IMR-90 (cell line): ENCODE measurements around the gene BRD3. TPM values are rescaled to one million over a fixed set of nuclear protein-coding genes. Genes with fewer than 3 reads are reported as not detected.

Experiments
- ATAC-seq: fragments of 200-7000 bp; cut with Tn5 transposase; 2 replicates; pipeline ENCODE4 v1.9.1; 2020; ENCODE audit warnings: low read depth, mild to moderate bottlenecking, moderate library complexity
- BruUV-seq: library from RNA; stranded (reverse); fragments of 400-500 nt; replicated peaks from 2 replicates; lab custom pipeline; 2021; lab: Mats Ljungman, UMichigan
- CTCF ChIA-PET: fragments of 300-600 bp; formaldehyde crosslinking; extraction: SDS; loops from one replicate; lab custom pipeline; 2021; ENCODE audit warnings: antibody characterized with exemption; lab: Yijun Ruan, JAX
- POLR2A ChIA-PET: fragments of 300-600 bp; sonication (Branson Sonifier 250); formaldehyde crosslinking; loops from one replicate; lab custom pipeline; 2022; ENCODE audit warnings: antibody characterized with exemption; ENCODE audit not compliant: unreplicated experiment; lab: Charles Lee
- DNase-seq: peaks from one replicate; pipeline ENCODE4 v3.0.0; 2013
- H2AFZ ChIP-seq: replicated peaks from 2 replicates; pipeline ENCODE3; 2013; ENCODE audit warnings: low read length, mild to moderate bottlenecking; ENCODE audit not compliant: poor library complexity
- H2AK5ac ChIP-seq: 2 replicates; pipeline ENCODE4 v1.6.1; 2013; ENCODE audit warnings: low read depth, low read length, inconsistent platforms
- H2AK9ac ChIP-seq: replicated peaks from 2 replicates; pipeline ENCODE3; 2013; ENCODE audit warnings: mild to moderate bottlenecking, low read depth, low read length, moderate library complexity; ENCODE audit not compliant: poor library complexity
- H2BK120ac ChIP-seq: 2 replicates; pipeline ENCODE4 v1.6.1; 2013; ENCODE audit warnings: low read depth, low read length, inconsistent platforms
- H2BK15ac ChIP-seq: 3 replicates; pipeline ENCODE4 v1.6.1; 2013; ENCODE audit warnings: low read depth, low read length, inconsistent platforms
- H2BK20ac ChIP-seq: 2 replicates; pipeline ENCODE4 v1.6.1; 2013; ENCODE audit warnings: low read depth, mild to moderate bottlenecking, inconsistent platforms, low read length, moderate library complexity
- H2BK5ac ChIP-seq: 2 replicates; pipeline ENCODE4 v1.6.1; 2013; ENCODE audit warnings: mild to moderate bottlenecking, low read depth, low read length, inconsistent platforms; ENCODE audit not compliant: poor library complexity, severe bottlenecking
- H3K14ac ChIP-seq: replicated peaks from 2 replicates; pipeline ENCODE4 v1.6.1; 2013; ENCODE audit warnings: low read depth, low read length, inconsistent platforms
- H3K18ac ChIP-seq: 2 replicates; pipeline ENCODE4 v1.6.1; 2013; ENCODE audit warnings: low read depth, low read length, control low read depth
- H3K23ac ChIP-seq: 2 replicates; pipeline ENCODE4 v1.6.1; 2013; ENCODE audit warnings: low read depth, low read length, inconsistent platforms
- H3K27ac ChIP-seq: 2 replicates; pipeline ENCODE4 v1.5.1; 2013; ENCODE audit warnings: mild to moderate bottlenecking, control low read depth, low read length; ENCODE audit not compliant: insufficient read depth
- H3K27me3 ChIP-seq: 2 replicates; pipeline ENCODE4 v1.6.1; 2013; ENCODE audit warnings: low read length; ENCODE audit not compliant: control insufficient read depth, insufficient read depth
- H3K36me3 ChIP-seq: 2 replicates; pipeline ENCODE4 v1.6.1; 2013; ENCODE audit warnings: low read length, mixed read lengths; ENCODE audit not compliant: control insufficient read depth, insufficient read depth
- H3K4ac ChIP-seq: 2 replicates; pipeline ENCODE4 v1.6.1; 2013; ENCODE audit warnings: low read depth, low read length, inconsistent platforms
- H3K4me1 ChIP-seq: 2 replicates; pipeline ENCODE4 v1.6.1; 2013; ENCODE audit warnings: low read length, mixed read lengths; ENCODE audit not compliant: control insufficient read depth, insufficient read depth
- H3K4me2 ChIP-seq: 2 replicates; pipeline ENCODE4 v1.6.1; 2013; ENCODE audit warnings: low read depth, mild to moderate bottlenecking, control low read depth, low read length, moderate library complexity
- H3K4me3 ChIP-seq: 2 replicates; pipeline ENCODE4 v1.5.1; 2013; ENCODE audit warnings: low read depth, mild to moderate bottlenecking, control low read depth, low read length, moderate library complexity; ENCODE audit not compliant: insufficient read depth
- H3K56ac ChIP-seq: 2 replicates; pipeline ENCODE4 v1.6.1; 2013; ENCODE audit warnings: low read length, inconsistent platforms; ENCODE audit not compliant: insufficient read depth; ENCODE audit errors: extremely low read depth
- H3K79me1 ChIP-seq, 2 experiments: 2 replicates each; pipeline ENCODE4 v1.6.1; 2013; ENCODE audit warnings: low read length in 2 of 2, inconsistent platforms in 1 of 2, low read depth in 1 of 2
- H3K9ac ChIP-seq: 2 replicates; pipeline ENCODE4 v1.6.1; 2013; ENCODE audit warnings: low read depth, low read length, control low read depth
- H3K9me1 ChIP-seq: 2 replicates; pipeline ENCODE4 v1.6.1; 2013; ENCODE audit warnings: low read length, inconsistent platforms; ENCODE audit not compliant: insufficient read depth
- H3K9me3 ChIP-seq: 2 replicates; pipeline ENCODE4 v1.6.1; 2013; ENCODE audit warnings: low read length; ENCODE audit not compliant: control insufficient read depth, insufficient read depth
- H4K20me1 ChIP-seq: 2 replicates; pipeline ENCODE4 v1.6.1; 2013; ENCODE audit warnings: low read length, inconsistent platforms; ENCODE audit not compliant: insufficient read depth
- H4K5ac ChIP-seq: 2 replicates; pipeline ENCODE4 v1.6.1; 2013; ENCODE audit warnings: mild to moderate bottlenecking, low read depth, low read length, control low read depth
- H4K8ac ChIP-seq, 2 experiments: 2 replicates each; pipeline ENCODE4 v1.6.1; 2013; ENCODE audit warnings: low read depth in 2 of 2, low read length in 2 of 2, control low read depth in 1 of 2, inconsistent platforms in 1 of 2
- H4K91ac ChIP-seq: 2 replicates; pipeline ENCODE4 v1.6.1; 2013; ENCODE audit warnings: low read depth, low read length, inconsistent platforms; ENCODE audit not compliant: insufficient read depth
- CEBPB ChIP-seq: IDR thresholded peaks from 2 replicates; pipeline ENCODE4 v1.6.1; 2012; ENCODE audit warnings: low read depth, low read length, improper control_type of control experiment
- MAFK ChIP-seq: IDR thresholded peaks from 2 replicates; pipeline ENCODE4 v1.6.1; 2012; ENCODE audit warnings: low read depth, low read length, improper control_type of control experiment
- WGBS, 2 experiments: methylation state at CpG; one replicate each; pipeline versions ENCODE4 v1.1.5 to v1.1.7; 2013; ENCODE audit warnings: missing lambda C conversion rate in 2 of 2; ENCODE audit not compliant: insufficient read length in 1 of 2; ENCODE audit errors: extremely low coverage in 2 of 2; 5-methylcytosine and 5-hydroxymethylcytosine counted together
- dilution Hi-C: fragments of 300-500 bp; cut with HindIII; formaldehyde crosslinking; loops from one replicate; pipeline ENCODE4 v1.14.3; 2018; ENCODE audit warnings: low sequenced_read_pairs; ENCODE audit not compliant: unreplicated experiment
- in situ Hi-C: fragments of 300-500 bp; cut with MboI; formaldehyde crosslinking; loops from 3 replicates; pipeline ENCODE4 v1.14.3; 2019; ENCODE audit warnings: low sequenced_read_pairs, inconsistent platforms, mixed read lengths
- intact Hi-C: fragments of 100-400 bp; cut with micrococcal nuclease; formaldehyde crosslinking; loops from 2 replicates; pipeline ENCODE4 v1.10.0; 2022
- polyA plus RNA-seq, 3 experiments: library from polyadenylated mRNA; depleted of rRNA; stranded (reverse); fragments of >200 nt; gene quantifications; 2 replicates each; pipeline ENCODE4 v1.2.3, GENCODE V29; 2012; ENCODE audit warnings: low replicate concordance in 1 of 3
- total RNA-seq: library from RNA; depleted of rRNA; stranded (reverse); fragments of >200 nt; gene quantifications from 2 replicates; pipeline ENCODE4 v1.2.3, GENCODE V29; 2012

Gene BRD3
- total and polyA plus RNA-seq, 2 of the 4 experiments (the other 2 are of a cell fraction) = 2.2 to 7.1 TPM

GRCh38 chr9:133996531-133997520 lies 71.0 kb downstream of the BRD3 start:
- H2BK5ac ChIP-seq = no peak overlapping the region
- H3K4me2 ChIP-seq = no peak overlapping the region
- no peak overlapping the region for H3K14ac ChIP-seq
- no peak overlapping the region for H3K4ac ChIP-seq
- no peak overlapping the region for H3K27ac ChIP-seq
- 0 out of 2 replicates have a peak, but pooled peaks cover 3% of the 10 kb centered on the region for H3K9me1 ChIP-seq
- H4K5ac ChIP-seq = no peak overlapping the region
- H2AFZ ChIP-seq = no peak overlapping the region
- peaks cover 6% of the 10 kb centered on the region; the same call in 1 of the 2 replicates for H3K27me3 ChIP-seq
- H2AK5ac ChIP-seq = no peak overlapping the region; the same call in 1 of the 2 replicates
- H4K91ac ChIP-seq = no peak overlapping the region
- ChIA-PET POLR2A (no interaction called here), CTCF (interaction anchor here (0.6 to 4.0 kb wide), 2 partner anchors 165 to 215 kb away, joined by 4 to 24 read pairs; no protein-coding TSS in a partner anchor)
- no TSS peak for BruUV-seq
- no peak overlapping the region for H3K4me3 ChIP-seq
- no peak overlapping the region for H2AK9ac ChIP-seq
- no peak overlapping the region for H4K8ac ChIP-seq
- no peak overlapping the region for H3K23ac ChIP-seq
- ATAC-seq (no peak), DNase-seq (no peak)
- H3K18ac ChIP-seq = no peak overlapping the region
- no peak overlapping the region for H3K56ac ChIP-seq
- H3K4me1 ChIP-seq = peaks cover 8% of the 10 kb centered on the region; the same call in 1 of the 2 replicates
- no peaks in the 10 kb centered on the region for H3K9me3 ChIP-seq
- TF ChIP-seq CEBPB (peak; percentile 27; the same call in 1 of the 2 replicates), MAFK (no peak)
- dilution Hi-C loops = no loop called here
- H3K79me1 ChIP-seq = peaks cover 0 to 16% of the 10 kb centered on the region in 2 experiments; a peak in 1 of 4 replicates
- no peak overlapping the region for H2BK120ac ChIP-seq
- H2BK20ac ChIP-seq = no peak overlapping the region
- in situ Hi-C loops = loop anchor here (10.0 kb wide), 1 partner anchor 462 kb away; the partner anchor contains the start of gene ADAMTSL2
- no peaks in the 10 kb centered on the region for H3K36me3 ChIP-seq
- H4K20me1 ChIP-seq = peaks cover 11% of the 10 kb centered on the region
- 70% methylated on average over 7 of the region's 24 CpGs; no CpG with 5 or more reads in 1 of the 2 experiments for WGBS, 2 experiments
- no peak overlapping the region for H3K9ac ChIP-seq
- H2BK15ac ChIP-seq = no peak overlapping the region
- intact Hi-C loops = no loop called here
